Vagina (tissue), 2 donors: Measurements from ENCODE around the gene DDC.

Source experiments
- POLR2AphosphoS5 ChIP-seq, 2 donors: sonication (generic); formaldehyde crosslinking; IDR thresholded peaks; one replicate each; pipeline ENCODE4 v1.9.0; 2017; ENCODE audit warnings: antibody characterized with exemption in 2 of 2, mild to moderate bottlenecking in 2 of 2, low read depth in 1 of 2; ENCODE audit not compliant: insufficient read depth in 1 of 2
- TF ChIP-seq, protein P1 (sequence below), 3 experiments: fragments of 450-650 bp in 2 of 3; fragments of 200-600 bp in 1 of 3; sonication (generic) in 1 of 3; IDR thresholded peaks; one replicate each; pipeline ENCODE4 v1.5.1; 2017 to 2019; ENCODE audit warnings: antibody characterized with exemption in 3 of 3, mild to moderate bottlenecking in 2 of 3, moderate library complexity in 2 of 3

DNA sequence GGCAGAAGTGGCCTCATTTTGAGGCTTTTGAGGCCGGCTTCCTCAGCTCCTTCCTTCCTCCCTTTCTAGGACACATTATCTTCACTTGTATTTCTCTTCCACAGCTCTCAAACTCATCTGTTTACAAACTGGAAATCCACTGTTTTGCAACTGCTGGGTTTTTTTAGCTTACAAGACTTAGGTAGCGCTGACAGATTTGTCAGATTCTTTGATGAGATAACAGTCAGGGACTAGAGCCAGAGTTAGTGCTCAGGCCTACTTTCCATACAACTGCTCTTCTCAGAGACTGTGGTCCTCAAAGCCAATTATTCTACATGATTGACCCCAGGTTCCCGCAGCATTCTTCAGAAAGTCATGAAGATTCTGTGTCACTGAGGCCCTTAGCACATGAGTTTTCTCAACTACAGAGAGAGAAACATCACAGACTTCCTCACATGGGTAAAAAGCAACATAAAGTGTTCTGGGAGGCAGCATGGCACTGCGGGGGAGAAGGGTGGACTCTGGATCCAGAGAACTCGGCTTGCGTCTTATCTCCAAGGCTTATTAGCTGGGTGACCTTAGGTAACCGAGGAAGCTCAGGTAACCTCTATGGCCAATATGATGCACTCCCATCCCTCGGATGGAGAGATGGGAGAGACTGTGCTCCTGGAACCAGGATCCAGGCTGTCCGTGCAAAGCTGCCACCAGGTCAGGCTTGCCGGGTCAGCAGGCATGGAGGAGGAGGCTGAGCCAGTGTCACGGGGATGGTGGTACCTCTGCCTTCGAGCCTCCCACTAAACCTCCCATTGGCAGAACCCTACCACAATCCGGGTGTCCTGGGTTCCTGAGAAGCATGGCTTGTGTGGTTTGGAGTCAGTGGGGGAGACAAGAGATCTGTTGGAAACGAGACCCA lies 10.5 kb downstream of the DDC start:
- TF ChIP-seq, protein P1, sequence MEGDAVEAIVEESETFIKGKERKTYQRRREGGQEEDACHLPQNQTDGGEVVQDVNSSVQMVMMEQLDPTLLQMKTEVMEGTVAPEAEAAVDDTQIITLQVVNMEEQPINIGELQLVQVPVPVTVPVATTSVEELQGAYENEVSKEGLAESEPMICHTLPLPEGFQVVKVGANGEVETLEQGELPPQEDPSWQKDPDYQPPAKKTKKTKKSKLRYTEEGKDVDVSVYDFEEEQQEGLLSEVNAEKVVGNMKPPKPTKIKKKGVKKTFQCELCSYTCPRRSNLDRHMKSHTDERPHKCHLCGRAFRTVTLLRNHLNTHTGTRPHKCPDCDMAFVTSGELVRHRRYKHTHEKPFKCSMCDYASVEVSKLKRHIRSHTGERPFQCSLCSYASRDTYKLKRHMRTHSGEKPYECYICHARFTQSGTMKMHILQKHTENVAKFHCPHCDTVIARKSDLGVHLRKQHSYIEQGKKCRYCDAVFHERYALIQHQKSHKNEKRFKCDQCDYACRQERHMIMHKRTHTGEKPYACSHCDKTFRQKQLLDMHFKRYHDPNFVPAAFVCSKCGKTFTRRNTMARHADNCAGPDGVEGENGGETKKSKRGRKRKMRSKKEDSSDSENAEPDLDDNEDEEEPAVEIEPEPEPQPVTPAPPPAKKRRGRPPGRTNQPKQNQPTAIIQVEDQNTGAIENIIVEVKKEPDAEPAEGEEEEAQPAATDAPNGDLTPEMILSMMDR (IDR thresholded peaks at IDR 0.05) = no peak
- no peak for TF ChIP-seq POLR2AphosphoS5 (IDR thresholded peaks at IDR 0.05; ENCODE audit: insufficient read depth in 1 of 2, low read depth in 1 of 2)
